Endothelial cell of umbilical vein (primary cell): ENCODE results near the gene PTGES2. TPM values are rescaled to one million over a fixed set of nuclear protein-coding genes. Genes with fewer than 3 reads are reported as not detected.

ENCODE experiments used
- BruUV-seq: library from RNA; stranded (reverse); fragments of 400-500 nt; replicated peaks from 2 replicates; lab custom pipeline; 2021; lab: Mats Ljungman, UMichigan
- CTCF ChIA-PET: fragments of 300-600, 350-600 bp; sonication (Branson Sonifier 250); formaldehyde crosslinking; loops from one replicate; lab custom pipeline; 2021; ENCODE audit warnings: antibody characterized with exemption, inconsistent platforms; lab: Charles Lee
- POLR2A ChIA-PET: fragments of 300-600, 350-600 bp; sonication (Branson Sonifier 250); formaldehyde crosslinking; loops from one replicate; lab custom pipeline; 2021; ENCODE audit warnings: antibody characterized with exemption, inconsistent platforms; lab: Charles Lee
- DNase-seq: peaks from one replicate; pipeline ENCODE4 v3.0.0-alpha.2; 2011; ENCODE audit warnings: low read depth, low spot score
- FAIRE-seq: peaks from 2 replicates; lab custom pipeline; 2011; peaks lifted over from hg19 to GRCh38; lab: Jason Lieb, UNC
- H2AFZ ChIP-seq: 2 replicates; pipeline ENCODE4 v1.6.0; 2012; ENCODE audit warnings: low read depth, low read length, control low read depth, inconsistent platforms
- H3K27ac ChIP-seq: 2 replicates; pipeline ENCODE4 v1.5.1; 2011; ENCODE audit warnings: low read depth, mild to moderate bottlenecking, control low read depth, low read length, moderate library complexity; ENCODE audit not compliant: insufficient read depth
- H3K27me3 ChIP-seq, 2 experiments: 2 replicates each; pipeline versions ENCODE4 v1.6.0 to v1.6.1; 2011; ENCODE audit warnings: low read length in 2 of 2, mixed read lengths in 1 of 2; ENCODE audit not compliant: control insufficient read depth in 2 of 2, insufficient read depth in 2 of 2
- H3K36me3 ChIP-seq, 2 experiments: 2 replicates in 1 of 2; 3 replicates in 1 of 2; pipeline ENCODE4 v1.5.1; 2011; ENCODE audit warnings: low read length in 2 of 2, mild to moderate bottlenecking in 1 of 2, moderate library complexity in 1 of 2; ENCODE audit not compliant: control insufficient read depth in 2 of 2, insufficient read depth in 2 of 2; ENCODE audit errors: extremely low read depth in 1 of 2
- H3K4me1 ChIP-seq: 3 replicates; pipeline ENCODE4 v1.5.1; 2011; ENCODE audit warnings: mild to moderate bottlenecking, low read length; ENCODE audit not compliant: control insufficient read depth, insufficient read depth; ENCODE audit errors: extremely low read depth
- H3K4me2 ChIP-seq: 2 replicates; pipeline ENCODE4 v1.6.1; 2011; ENCODE audit warnings: low read length, control low read depth, mixed read lengths; ENCODE audit not compliant: insufficient read depth
- H3K4me3 ChIP-seq, 3 experiments: fragments of 200-600 bp in 1 of 3; sonication (generic), shearing (Covaris generic) in 1 of 3; replicated peaks in 1 of 3; 2 replicates each; pipeline ENCODE4 v1.5.1; 2011 to 2016; ENCODE audit warnings: control low read depth in 3 of 3, low read length in 3 of 3, mild to moderate bottlenecking in 2 of 3, inconsistent platforms in 1 of 3, low read depth in 1 of 3, moderate library complexity in 1 of 3; ENCODE audit not compliant: insufficient read depth in 1 of 3
- H3K79me2 ChIP-seq: 2 replicates; pipeline ENCODE4 v1.6.0; 2012; ENCODE audit warnings: low read length, inconsistent platforms; ENCODE audit not compliant: control insufficient read depth, insufficient read depth
- H3K9ac ChIP-seq: replicated peaks from 2 replicates; pipeline ENCODE3; 2011; ENCODE audit warnings: low read length, control low read depth; ENCODE audit not compliant: insufficient read depth; ENCODE audit errors: extremely low read depth
- H3K9me1 ChIP-seq: replicated peaks from 3 replicates; pipeline ENCODE4 v1.6.0; 2011; ENCODE audit warnings: mild to moderate bottlenecking, low read length; ENCODE audit not compliant: control insufficient read depth, insufficient read depth; ENCODE audit errors: extremely low read depth
- H3K9me3 ChIP-seq: replicated peaks from 2 replicates; pipeline ENCODE4 v1.5.1; 2012; ENCODE audit warnings: low read length, inconsistent platforms; ENCODE audit not compliant: control insufficient read depth, insufficient read depth
- H4K20me1 ChIP-seq: replicated peaks from 2 replicates; pipeline ENCODE3; 2011; ENCODE audit warnings: mild to moderate bottlenecking, low read length; ENCODE audit not compliant: control insufficient read depth, insufficient read depth; ENCODE audit errors: extremely low read depth
- GATA2 ChIP-seq: IDR thresholded peaks from 2 replicates; pipeline ENCODE4 v1.7.0; 2011; ENCODE audit warnings: low read depth, mild to moderate bottlenecking, moderate library complexity, mixed read lengths, low read length; ENCODE audit not compliant: insufficient read length, insufficient read depth
- MAX ChIP-seq: IDR thresholded peaks from 2 replicates; pipeline ENCODE4 v1.6.1; 2011; ENCODE audit not compliant: insufficient read depth, insufficient read length
- MYC ChIP-seq: IDR thresholded peaks from one replicate; pipeline ENCODE4 v1.6.1; 2011; ENCODE audit warnings: mild to moderate bottlenecking, low read depth, low read length
- POLR2A ChIP-seq: IDR thresholded peaks from 2 replicates; pipeline ENCODE4 v1.6.1; 2012; ENCODE audit warnings: low read depth, mild to moderate bottlenecking, control low read depth, low read length
- POLR2AphosphoS5 ChIP-seq: IDR thresholded peaks from 2 replicates; pipeline ENCODE4 v1.6.1; 2012; ENCODE audit warnings: low read depth, mild to moderate bottlenecking, control low read depth, low read length, moderate library complexity; ENCODE audit not compliant: insufficient read depth
- dilution Hi-C: fragments of 300-500 bp; cut with MboI; formaldehyde crosslinking; loops from one replicate; pipeline ENCODE4 v1.15.0; 2019; ENCODE audit warnings: low sequenced_read_pairs; ENCODE audit not compliant: extremely low pct_ligation_motif_present
- intact Hi-C: fragments of 100-400 bp; cut with micrococcal nuclease; formaldehyde crosslinking; loops from one replicate; pipeline ENCODE4 v1.10.0; 2022
- polyA plus RNA-seq, 4 experiments: library from polyadenylated mRNA; depleted of rRNA in 3 of 4; stranded (reverse) in 3 of 4; unstranded in 1 of 4; fragments of >200 nt; gene quantifications; 2 replicates each; pipeline versions ENCODE4 v1.2.1 to v1.2.3, GENCODE V29; 2011 to 2012; ENCODE audit warnings: missing spikeins in 1 of 4
- total RNA-seq: library from RNA; stranded (reverse); gene quantifications from 2 replicates; pipeline ENCODE4 v1.2.3, GENCODE V29; 2021

PTGES2 gene
- total and polyA plus RNA-seq, 2 donors (not counting 3 experiments of a cell fraction or from before 2014, with no cell fraction given) = 64.2 to 69.9 TPM

GRCh38 chr9:128127990-128128835, 684 bp upstream of the PTGES2 start:
- no peaks in the 10 kb centered on the region for H4K20me1 ChIP-seq
- intact Hi-C loops = loop anchor here (1.0 kb wide), 4 partner anchors 11 to 60 kb away; partner anchors contain the start of genes BBLN and SLC25A25
- H3K9ac ChIP-seq = peak overlapping the region; percentile 91
- H2AFZ ChIP-seq = peak overlapping the region; percentile 71
- H3K4me3 ChIP-seq = peak overlapping the region; percentile 83 to 92 (median 90)
- ChIA-PET POLR2A (no interaction called here), CTCF (interaction anchor here (0.8 to 2.3 kb wide), 2 partner anchors 11 to 29 kb away, joined by 3 to 31 read pairs; no protein-coding TSS in a partner anchor)
- DNase-seq (peak; percentile 84), FAIRE-seq (peak; percentile 84)
- peak overlapping the region; percentile 76 for H3K27ac ChIP-seq
- H3K4me1 ChIP-seq = peaks cover 11% of the 10 kb centered on the region
- H3K4me2 ChIP-seq = peak overlapping the region; percentile 82
- dilution Hi-C loops = no loop called here
- H3K9me3 ChIP-seq = no peaks in the 10 kb centered on the region
- H3K9me1 ChIP-seq = no peaks in the 10 kb centered on the region
- peaks cover 8 to 9% of the 10 kb centered on the region in 2 experiments for H3K27me3 ChIP-seq
- peaks cover 11% of the 10 kb centered on the region for H3K79me2 ChIP-seq
- peaks cover 0 to 6% of the 10 kb centered on the region in 2 experiments for H3K36me3 ChIP-seq
- peak; percentile 32 for TF ChIP-seq POLR2A
- peak; percentile 48 for TF ChIP-seq POLR2AphosphoS5
- peak; percentile 40 for TF ChIP-seq MYC
- no peak for TF ChIP-seq GATA2
- TF ChIP-seq MAX = peak; percentile 88
- BruUV-seq = no TSS peak
